Natural killer cell treated with Interleukin-12 subunit alpha and Interleukin-12 subunit beta and Interleukin-15 and Interleukin-18, amount 100 ng/mL, for 72 hours (primary cell): Measurements from ENCODE around the gene OGDHL. TPM values are rescaled to one million over a fixed set of nuclear protein-coding genes. Genes with fewer than 3 reads are reported as not detected.

Experiments used
- ATAC-seq, 2 donors: fragments of 150-1000 bp; cut with Tn5 transposase in 1 of 2; sonication (Bioruptor Pico), chemical (Tn5 transposase) in 1 of 2; 2 replicates each; pipeline ENCODE4 v1.10.0; 2021
- DNase-seq: peaks from one replicate; pipeline ENCODE4 v3.0.0; 2022; ENCODE audit warnings: low spot score
- H3K27ac Mint-ChIP-seq, 2 donors: 1 replicate in 1 of 2; 2 replicates in 1 of 2; pipeline ENCODE4 v1.8.0; 2022; ENCODE audit warnings: mixed read lengths in 2 of 2, mild to moderate bottlenecking in 1 of 2, moderate library complexity in 1 of 2
- H3K27me3 Mint-ChIP-seq, 2 donors: 1 replicate in 1 of 2; 2 replicates in 1 of 2; pipeline ENCODE4 v1.8.0; 2022; ENCODE audit warnings: mixed read lengths in 2 of 2
- H3K36me3 Mint-ChIP-seq: one replicate; pipeline ENCODE4 v1.8.0; 2022; ENCODE audit warnings: mixed read lengths
- H3K4me1 Mint-ChIP-seq, 2 donors: 1 replicate in 1 of 2; 2 replicates in 1 of 2; pipeline ENCODE4 v1.8.0; 2022; ENCODE audit warnings: low read depth in 2 of 2, mixed read lengths in 2 of 2, mild to moderate bottlenecking in 1 of 2
- H3K4me3 Mint-ChIP-seq: one replicate; pipeline ENCODE4 v1.8.0; 2022; ENCODE audit warnings: mixed read lengths
- H3K9me3 Mint-ChIP-seq: 2 replicates; pipeline ENCODE4 v1.8.0; 2022; ENCODE audit warnings: mixed read lengths
- total RNA-seq, 2 donors: library from RNA; stranded (reverse); gene quantifications; one replicate each; pipeline ENCODE4 v1.2.3, GENCODE V29; 2022

The OGDHL gene
- total RNA-seq, 2 donors from 2014 or later: not detected

GRCh38 chr10:49688261-49688846 is 73.8 kb downstream of the OGDHL start:
- Mint-ChIP-seq H3K27me3 (peaks cover 40 to 71% of the 10 kb centered on the region in 2 donors), H3K4me1 (no peaks in the 10 kb centered on the region)
- no peak for DNase-seq

GRCh38 chr10:49686651-49687050 is 75.5 kb downstream of the OGDHL start:
- Mint-ChIP-seq H3K9me3 (peaks cover 4% of the 10 kb centered on the region), H3K4me3 (no peak overlapping the region), H3K27ac (no peak overlapping the region), H3K4me1 (no peaks in the 10 kb centered on the region), H3K27me3 (peaks cover 40 to 54% of the 10 kb centered on the region in 2 donors), H3K36me3 (no peaks in the 10 kb centered on the region)
- no peak for ATAC-seq
- DNase-seq: no peak

More at GRCh38 chr10:49688261-49688846, 73.8 kb downstream of the OGDHL start:
- H3K4me3 Mint-ChIP-seq: no peak overlapping the region
- no peak for ATAC-seq
- no peaks in the 10 kb centered on the region for H3K36me3 Mint-ChIP-seq
- no peak overlapping the region for H3K27ac Mint-ChIP-seq
- H3K9me3 Mint-ChIP-seq: peaks cover 4% of the 10 kb centered on the region

Other genes with a start within 250 kb of the OGDHL start
- gene ERCC6, start 223.2 kb downstream of the OGDHL start, total RNA-seq: 10 to 100 TPM; 22.5 to 27.8 TPM
- gene SLC18A3, start 152.0 kb downstream of the OGDHL start, total RNA-seq: not detected
- not detected for gene CHAT, start 148.3 kb downstream of the OGDHL start, total RNA-seq
- gene C10orf53, start 82.7 kb downstream of the OGDHL start, total RNA-seq: not detected
- 10 to 100 TPM; 37.2 to 47.0 TPM for gene PARG, start 179.7 kb upstream of the OGDHL start, total RNA-seq
- 10 to 100 TPM; 24.1 to 51.8 TPM for gene TIMM23B, start 179.7 kb upstream of the OGDHL start, total RNA-seq
- 10 to 100 TPM; 17.9 to 46.1 TPM for gene AGAP6, start 226.1 kb upstream of the OGDHL start, total RNA-seq